ENCODE measurements around the gene RAI14.

The RAI14 gene

DNA sequence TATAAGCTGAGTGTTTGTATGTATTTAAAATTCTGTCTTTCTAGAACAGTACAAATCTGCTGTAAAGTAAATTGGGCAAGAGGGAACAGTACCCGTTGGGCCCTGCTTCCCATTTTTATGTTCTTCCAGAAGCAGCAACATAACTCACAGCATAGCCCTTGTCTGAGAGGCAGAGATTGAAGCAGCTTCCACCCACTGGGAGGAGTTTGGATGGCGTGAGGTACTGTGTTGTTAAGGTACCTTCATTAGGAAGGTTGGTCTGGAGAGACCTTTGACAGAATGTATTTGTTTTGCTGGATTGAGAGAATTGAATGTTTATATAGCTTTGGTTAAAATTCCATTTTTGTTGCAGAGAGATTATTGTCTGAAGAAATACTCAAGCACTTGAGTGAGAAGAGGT lies 24.8 kb downstream of the RAI14 start:
- no peak for DNase-seq

GRCh38 chr5:34682926-34683623 lies 26.9 kb downstream of the RAI14 start:
- no peak for DNase-seq

DNA sequence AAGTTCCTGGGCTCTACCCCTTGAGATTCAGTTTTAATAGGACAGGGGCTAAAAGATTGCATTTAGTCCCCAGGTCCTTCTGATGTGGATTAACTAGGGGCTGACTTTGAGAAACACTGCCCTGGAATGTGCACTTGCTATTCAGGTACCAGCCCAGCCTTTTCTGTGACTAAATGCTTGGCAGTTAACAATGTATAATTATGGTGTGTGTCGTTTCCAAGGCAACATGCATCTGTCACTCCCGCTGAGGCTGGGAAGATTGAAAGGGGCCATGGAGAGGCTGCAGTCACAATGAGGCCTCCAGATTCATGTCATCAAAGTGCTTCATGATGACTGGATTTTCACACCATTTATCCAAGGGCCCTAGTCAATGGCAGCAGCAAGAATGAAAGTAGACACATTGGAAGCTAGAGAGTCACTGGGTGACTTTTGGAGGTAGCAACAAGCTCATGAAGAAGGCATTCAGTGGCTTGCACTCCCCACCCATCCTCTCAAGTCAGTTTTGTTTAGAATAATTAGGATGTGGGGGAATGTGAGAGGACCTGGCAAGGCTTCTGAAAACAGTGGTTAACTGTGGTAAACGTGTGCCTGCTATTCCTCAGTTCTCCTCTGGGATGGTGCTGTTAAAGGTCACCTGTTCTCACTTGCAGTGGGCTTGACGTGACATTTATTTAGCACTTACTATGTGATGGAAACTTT lies 28.3 kb downstream of the RAI14 start:
- DNase-seq: peak; percentile 52

GRCh38 chr5:34684980-34685352 lies 28.8 kb downstream of the RAI14 start:
- DNase-seq: no peak

GRCh38 chr5:34685485-34686165 lies 29.5 kb downstream of the RAI14 start:
- DNase-seq: no peak

DNA sequence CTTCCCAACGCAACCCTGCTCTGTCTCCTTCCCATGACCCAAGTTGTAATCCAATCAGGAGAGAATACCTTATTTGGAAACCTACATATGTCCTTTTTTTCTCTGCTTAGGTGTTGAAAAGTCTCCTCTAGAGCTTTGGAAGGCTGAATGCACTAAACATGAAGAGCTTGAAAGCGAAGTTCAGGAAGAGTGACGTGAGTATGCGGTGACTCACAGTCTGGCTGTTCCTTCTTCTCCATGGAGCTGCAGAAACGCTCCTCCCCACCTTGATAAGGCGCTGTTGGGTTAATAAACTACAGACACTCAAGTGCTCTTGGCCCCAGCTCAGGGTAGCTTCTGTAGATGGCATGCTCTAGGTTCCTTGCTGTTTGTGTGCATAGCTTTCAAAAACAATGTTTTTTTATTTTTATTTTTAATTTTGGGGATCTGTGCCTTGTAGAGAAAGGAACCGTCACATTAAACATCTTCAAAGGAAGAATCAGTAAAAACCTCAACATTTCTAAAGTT lies 30.7 kb downstream of the RAI14 start:
- DNase-seq: peak; percentile 51

DNA sequence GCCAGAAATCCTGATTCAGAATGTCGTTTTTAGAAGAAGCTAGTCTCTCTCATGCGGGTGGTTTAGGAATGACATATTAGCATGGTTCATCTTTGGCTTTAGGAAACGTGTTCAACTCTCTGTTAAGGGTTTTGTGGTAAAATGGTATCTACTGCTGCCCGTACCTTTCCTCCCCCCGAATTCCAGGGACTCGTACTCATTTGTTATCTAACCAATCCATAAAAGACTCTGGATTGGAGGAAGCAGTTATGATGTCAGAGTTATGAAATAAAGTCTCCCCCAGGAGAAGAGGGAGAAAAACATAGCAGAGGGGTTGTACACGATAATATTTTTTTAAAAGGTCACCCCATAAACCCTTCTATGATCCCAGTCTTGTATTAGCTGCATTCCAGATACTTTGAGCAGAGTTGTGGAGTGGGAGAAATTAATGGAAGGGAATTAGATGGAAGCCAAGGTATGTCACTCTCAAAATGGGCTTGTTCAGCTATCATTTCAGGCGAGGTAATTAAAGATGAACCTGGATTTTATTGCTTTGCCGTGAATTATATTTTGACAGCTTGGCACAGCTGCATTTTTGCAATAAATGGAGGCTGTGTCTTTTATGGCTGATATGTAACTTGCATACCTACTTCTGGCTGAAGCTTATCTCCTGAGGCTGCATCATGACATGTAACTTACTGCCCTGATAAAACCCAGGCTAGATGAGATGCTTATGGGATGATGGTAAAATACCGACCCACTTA lies 31.3 kb downstream of the RAI14 start:
- DNase-seq: no peak

DNA sequence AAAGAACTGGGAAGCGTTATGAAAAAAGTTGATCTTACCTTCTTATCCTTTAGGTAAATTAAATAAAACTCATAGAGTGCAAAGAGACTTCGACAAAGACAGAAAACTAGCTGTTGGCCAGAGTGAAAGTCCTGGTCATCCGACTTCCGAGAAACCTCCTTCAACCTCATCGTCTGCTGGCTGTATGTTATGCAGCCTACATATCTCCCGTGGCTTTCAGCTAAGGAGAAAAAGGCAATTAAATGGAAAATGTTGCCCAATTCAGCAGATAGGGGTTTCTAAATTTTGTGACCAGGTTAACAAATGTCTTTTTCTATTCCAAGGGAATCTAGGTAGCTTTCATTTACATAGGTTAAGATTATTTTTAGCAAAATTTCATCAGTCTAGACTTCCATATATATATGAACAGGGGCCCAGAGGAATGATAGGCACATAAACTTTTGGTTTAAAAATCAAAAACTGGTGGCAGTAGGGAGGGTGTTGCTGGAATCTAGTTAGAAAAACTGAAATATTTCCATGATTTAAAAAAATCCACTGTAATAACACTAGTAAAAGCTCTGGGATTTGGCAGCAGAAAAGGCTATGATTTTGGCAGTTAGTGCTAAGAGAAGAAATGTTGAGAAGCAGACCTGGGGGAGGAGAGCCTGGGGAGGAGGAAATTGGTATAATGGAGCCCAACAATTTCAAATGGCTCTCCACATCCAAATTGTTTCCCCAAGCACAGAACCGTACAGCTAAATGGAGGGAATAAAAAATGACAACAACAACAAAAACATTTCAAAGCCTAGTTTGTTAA lies 32.1 kb downstream of the RAI14 start:
- peak; percentile 55 for DNase-seq

- no peak for DNase-seq
Measured at GRCh38 chr5:34690301-34690700, 34.2 kb downstream of the RAI14 start.

- no peak for DNase-seq
Measured at GRCh38 chr5:34690898-34691297, 34.8 kb downstream of the RAI14 start.

DNA sequence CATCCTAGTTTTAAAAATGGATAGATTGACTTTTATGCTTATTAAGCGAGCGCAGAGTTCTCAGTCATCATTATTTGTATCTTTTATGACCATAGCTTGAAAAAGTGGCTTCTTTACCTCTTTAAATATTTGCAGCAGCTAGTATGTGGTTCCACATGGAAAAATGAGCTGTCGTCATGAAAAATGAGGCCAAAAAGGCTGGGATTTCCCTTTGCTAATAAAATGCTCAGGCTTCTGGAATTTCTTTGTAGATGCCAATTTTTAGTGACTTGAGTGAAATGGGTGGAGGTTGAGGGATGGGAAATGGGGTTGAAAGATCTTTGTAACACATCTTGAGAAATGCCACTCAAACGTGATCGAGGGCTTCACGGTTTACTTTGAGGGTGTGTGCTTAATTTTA lies 35.2 kb downstream of the RAI14 start:
- DNase-seq: peak; percentile 56

DNA sequence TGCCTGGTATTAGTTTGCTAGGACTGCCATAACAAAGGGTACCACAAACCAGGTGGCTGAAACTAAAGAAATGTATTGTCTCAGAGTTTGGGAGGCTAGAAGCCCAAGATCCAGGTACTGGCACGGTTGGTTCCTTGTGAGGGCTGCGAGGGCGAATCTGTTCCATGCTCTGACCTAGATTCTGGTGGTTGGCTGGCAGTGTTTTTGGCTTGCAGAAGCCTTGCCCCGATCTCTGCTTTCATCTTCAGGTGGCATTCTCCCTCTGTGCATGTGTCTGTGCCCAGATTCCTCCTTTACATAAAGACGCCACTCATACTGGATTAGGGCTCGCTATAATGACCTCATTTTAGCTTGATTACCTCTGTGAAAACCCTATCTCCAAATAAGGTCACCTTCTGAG lies 36.7 kb downstream of the RAI14 start:
- no peak for DNase-seq

DNA sequence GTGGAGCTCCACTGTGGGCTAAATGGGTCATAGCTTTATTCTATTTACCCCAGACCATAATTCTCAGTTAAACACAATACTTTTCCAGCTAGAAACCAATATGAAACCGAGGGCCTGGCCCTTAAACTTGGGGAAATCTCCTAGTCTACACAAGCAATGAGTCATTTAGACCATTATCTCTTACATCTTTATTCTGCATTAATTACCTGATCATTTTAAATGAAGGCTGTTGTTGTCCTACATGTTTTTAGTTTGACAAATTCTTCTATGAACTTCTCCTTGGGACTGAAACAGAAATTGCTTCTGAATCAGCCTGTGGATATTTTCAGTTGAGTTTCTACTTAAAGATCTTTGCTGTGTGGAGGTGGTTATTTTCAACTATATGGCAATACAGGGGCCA lies 37.9 kb downstream of the RAI14 start:
- DNase-seq: no peak

DNA sequence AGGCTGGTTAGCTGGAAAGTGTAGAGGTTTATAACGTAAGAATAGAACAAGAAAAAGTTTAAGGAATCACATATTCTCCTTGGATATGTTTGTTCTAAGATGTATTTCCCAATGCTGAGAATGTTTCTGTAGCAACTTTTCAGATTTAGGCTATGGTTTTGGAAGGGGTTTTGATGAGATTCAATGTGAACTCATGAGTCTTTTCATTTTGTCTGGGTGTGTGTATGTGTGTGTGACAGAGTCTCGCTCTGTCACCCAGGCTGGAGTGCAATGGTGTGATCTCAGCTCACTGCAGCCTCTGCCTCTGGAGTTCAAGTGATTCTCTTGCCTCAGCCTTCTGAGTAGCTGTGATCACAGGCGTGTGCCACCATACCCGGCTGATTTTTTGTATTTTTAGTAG lies 38.6 kb downstream of the RAI14 start:
- no peak for DNase-seq

- no peak for DNase-seq
Measured at GRCh38 chr5:34695275-34696027, 39.3 kb downstream of the RAI14 start.

GRCh38 chr5:34697308-34698108 lies 41.4 kb downstream of the RAI14 start:
- no peak for DNase-seq

GRCh38 chr5:34698109-34698419 lies 41.9 kb downstream of the RAI14 start:
- no peak for DNase-seq

GRCh38 chr5:34698754-34699153 lies 42.6 kb downstream of the RAI14 start:
- no peak for DNase-seq

- no peak for DNase-seq
Measured at GRCh38 chr5:34699155-34700077, 43.3 kb downstream of the RAI14 start.

- no peak for DNase-seq
Measured at GRCh38 chr5:34700078-34700452, 43.9 kb downstream of the RAI14 start.
